ENCODE results near the gene CEP85. TPM values are rescaled to one million over a fixed set of nuclear protein-coding genes. Genes with fewer than 3 reads are reported as not detected.

The CEP85 gene
- total and polyA plus RNA-seq, 9 of the 15 experiments (the other 6 are each of a cell fraction or from before 2014, with no cell fraction given), result 42.1 to 140 (median 92.6) TPM

- TF ChIP-seq ZBTB40 (IDR thresholded peaks at IDR 0.05) (no peak; the same call in 1 of the 2 replicates), ZBTB40 (CRISPR knock-in tag; IDR thresholded peaks at IDR 0.05) (no peak), CREB5 (CRISPR knock-in tag; IDR thresholded peaks at IDR 0.05) (no peak), MTF1 (CRISPR knock-in tag; IDR thresholded peaks at IDR 0.05; ENCODE audit: borderline replicate concordance) (no peak), MTA2 (IDR thresholded peaks at IDR 0.05; ENCODE audit: low read depth) (no peak), STAT5A (IDR thresholded peaks at IDR 0.05; ENCODE audit: borderline replicate concordance, low read length) (no peak), ZBED1 (IDR thresholded peaks at IDR 0.05) (no peak), EP300 (IDR thresholded peaks at IDR 0.05; ENCODE audit: low read length) (peak; percentile 55), TCF7 (IDR thresholded peaks at IDR 0.05; ENCODE audit: borderline replicate concordance) (0 out of 2 replicates have a peak, but pooled peaks have one; percentile 40), ATF6 (CRISPR knock-in tag; IDR thresholded peaks at IDR 0.05) (peak; percentile 96; the same call in 1 of the 2 replicates), FOXJ3 (CRISPR knock-in tag; IDR thresholded peaks at IDR 0.05) (no peak), POLR3A (IDR thresholded peaks at IDR 0.05; ENCODE audit: borderline replicate concordance, extremely low read depth, insufficient read depth, insufficient read length) (no peak), CTBP1 (IDR thresholded peaks at IDR 0.05; ENCODE audit: borderline replicate concordance) (peak; percentile 100), ZNF707 (CRISPR knock-in tag; conservative IDR thresholded peaks at IDR 0.05) (0 out of 2 replicates have a peak, but pooled peaks have one; percentile 41), TBP (optimal IDR thresholded peaks at IDR 0.05; ENCODE audit: low read depth, low read length) (peak; percentile 91), ARHGAP35 (IDR thresholded peaks at IDR 0.05; ENCODE audit: partially characterized antibody) (no peak), ZNF41 (CRISPR knock-in tag; conservative IDR thresholded peaks at IDR 0.05) (peak; percentile 51; the same call in 1 of the 2 replicates)
Measured at GRCh38 chr1:26233903-26234643, at the start of gene CEP85 (continued).

Data from K562 (cell line).